Sigmoid colon (tissue), 4 donors: ENCODE measurements around the gene HACD2.

ENCODE experiments used
- POLR2A ChIP-seq, 2 donors: fragments of 450-650 bp; IDR thresholded peaks; one replicate each; pipeline ENCODE4 v1.6.1; 2016; ENCODE audit warnings: antibody characterized with exemption in 2 of 2, mild to moderate bottlenecking in 2 of 2, moderate library complexity in 2 of 2
- POLR2AphosphoS5 ChIP-seq, 4 donors: sonication (generic); formaldehyde crosslinking; IDR thresholded peaks; one replicate each; pipeline ENCODE4 v1.6.1; 2017; ENCODE audit warnings: antibody characterized with exemption in 4 of 4
- TF ChIP-seq, protein P1 (sequence below), 4 experiments: fragments of 450-650 bp in 3 of 4; fragments of 200-600 bp in 1 of 4; IDR thresholded peaks; one replicate each; pipeline ENCODE4 v1.5.1; 2016 to 2019; ENCODE audit warnings: antibody characterized with exemption in 4 of 4, mild to moderate bottlenecking in 3 of 4, moderate library complexity in 2 of 4

DNA sequence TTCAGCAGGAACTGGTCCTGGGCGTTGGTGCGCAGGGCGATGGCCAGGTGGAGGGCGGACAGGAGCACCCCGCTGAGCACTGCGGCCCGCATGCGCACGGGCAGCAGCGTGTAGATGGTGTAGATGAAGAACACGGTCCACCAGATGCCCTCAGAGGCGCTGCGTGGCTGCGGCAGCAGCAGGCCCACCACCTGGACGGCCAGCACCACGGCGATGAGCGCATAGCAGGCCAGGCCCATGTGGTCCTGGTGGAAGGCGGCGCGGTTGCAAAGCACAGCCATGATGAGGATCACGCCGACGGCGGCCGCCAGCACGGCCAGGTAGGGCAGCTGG, 137.5 kb downstream of the HACD2 start:
- no peak for TF ChIP-seq POLR2A (IDR thresholded peaks at IDR 0.05)
- TF ChIP-seq POLR2AphosphoS5 (IDR thresholded peaks at IDR 0.05), result peak in 3 of 4 donors; percentile 16 to 36 (median 27)
- TF ChIP-seq, protein P1, sequence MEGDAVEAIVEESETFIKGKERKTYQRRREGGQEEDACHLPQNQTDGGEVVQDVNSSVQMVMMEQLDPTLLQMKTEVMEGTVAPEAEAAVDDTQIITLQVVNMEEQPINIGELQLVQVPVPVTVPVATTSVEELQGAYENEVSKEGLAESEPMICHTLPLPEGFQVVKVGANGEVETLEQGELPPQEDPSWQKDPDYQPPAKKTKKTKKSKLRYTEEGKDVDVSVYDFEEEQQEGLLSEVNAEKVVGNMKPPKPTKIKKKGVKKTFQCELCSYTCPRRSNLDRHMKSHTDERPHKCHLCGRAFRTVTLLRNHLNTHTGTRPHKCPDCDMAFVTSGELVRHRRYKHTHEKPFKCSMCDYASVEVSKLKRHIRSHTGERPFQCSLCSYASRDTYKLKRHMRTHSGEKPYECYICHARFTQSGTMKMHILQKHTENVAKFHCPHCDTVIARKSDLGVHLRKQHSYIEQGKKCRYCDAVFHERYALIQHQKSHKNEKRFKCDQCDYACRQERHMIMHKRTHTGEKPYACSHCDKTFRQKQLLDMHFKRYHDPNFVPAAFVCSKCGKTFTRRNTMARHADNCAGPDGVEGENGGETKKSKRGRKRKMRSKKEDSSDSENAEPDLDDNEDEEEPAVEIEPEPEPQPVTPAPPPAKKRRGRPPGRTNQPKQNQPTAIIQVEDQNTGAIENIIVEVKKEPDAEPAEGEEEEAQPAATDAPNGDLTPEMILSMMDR (IDR thresholded peaks at IDR 0.05), result no peak
